Bronchial epithelial cell (primary cell): ENCODE results near the gene WNK4. TPM values are rescaled to one million over a fixed set of nuclear protein-coding genes. Genes with fewer than 3 reads are reported as not detected.
A peak's percentile ranks its signal among the peaks of the same experiment; 100 is the strongest.

Experiments
- DNase-seq: peaks from one replicate; pipeline ENCODE4 v3.0.0-alpha.2; 2010; ENCODE audit warnings: low read depth
- FAIRE-seq: peaks from 2 replicates; lab custom pipeline; 2011; peaks lifted over from hg19 to GRCh38; lab: Jason Lieb, UNC
- H3K27me3 ChIP-seq: 2 replicates; pipeline ENCODE4 v1.5.1; 2011; ENCODE audit warnings: low read length; ENCODE audit not compliant: control insufficient read depth, insufficient read depth
- H3K36me3 ChIP-seq: 2 replicates; pipeline ENCODE4 v1.5.1; 2011; ENCODE audit warnings: low read length; ENCODE audit not compliant: control insufficient read depth, insufficient read depth
- H3K4me3 ChIP-seq: 2 replicates; pipeline ENCODE4 v1.5.1; 2011; ENCODE audit warnings: mild to moderate bottlenecking, low read depth, low read length, control low read depth
- CTCF ChIP-seq: IDR thresholded peaks from 2 replicates; pipeline ENCODE4 v1.5.1; 2011; ENCODE audit warnings: mild to moderate bottlenecking, moderate library complexity, low read length, control low read depth, inconsistent platforms; ENCODE audit not compliant: insufficient read depth, severe bottlenecking
- total RNA-seq: library from RNA; depleted of rRNA; stranded (reverse); fragments of >200 nt; gene quantifications from 2 replicates; pipeline ENCODE4 v1.2.1, GENCODE V29; 2014

Gene WNK4
- total RNA-seq, 1 donor from 2014 or later = under 0.01 TPM

GRCh38 chr17:42775534-42776098, 4.8 kb upstream of the WNK4 start:
- no peak for FAIRE-seq
- TF ChIP-seq CTCF = no peak
- Histone ChIP-seq H3K4me3 (no peak overlapping the region), H3K27me3 (no peaks in the 10 kb centered on the region), H3K36me3 (peaks cover 14% of the 10 kb centered on the region)
- DNase-seq = no peak

DNA sequence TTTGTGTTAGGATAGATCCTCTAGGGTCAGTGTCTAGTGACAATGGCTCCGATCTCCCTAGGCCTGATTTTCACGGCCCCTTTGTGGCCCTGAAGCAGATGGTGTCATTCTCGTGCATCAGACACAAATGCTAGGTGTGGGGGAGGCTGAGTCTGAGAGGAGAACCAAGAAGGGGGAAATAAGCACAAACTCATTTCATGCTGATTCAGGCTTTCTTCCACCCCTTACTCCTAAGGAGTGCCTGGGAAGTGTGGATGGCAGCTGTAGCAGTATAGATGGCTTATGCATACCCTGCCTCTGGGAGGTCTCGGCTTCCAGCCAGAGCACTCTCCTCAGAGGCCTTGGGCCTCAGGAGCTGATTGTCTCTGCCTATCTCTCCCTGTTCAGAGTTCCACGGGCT, 1.8 kb upstream of the WNK4 start:
- DNase-seq = no peak

DNA sequence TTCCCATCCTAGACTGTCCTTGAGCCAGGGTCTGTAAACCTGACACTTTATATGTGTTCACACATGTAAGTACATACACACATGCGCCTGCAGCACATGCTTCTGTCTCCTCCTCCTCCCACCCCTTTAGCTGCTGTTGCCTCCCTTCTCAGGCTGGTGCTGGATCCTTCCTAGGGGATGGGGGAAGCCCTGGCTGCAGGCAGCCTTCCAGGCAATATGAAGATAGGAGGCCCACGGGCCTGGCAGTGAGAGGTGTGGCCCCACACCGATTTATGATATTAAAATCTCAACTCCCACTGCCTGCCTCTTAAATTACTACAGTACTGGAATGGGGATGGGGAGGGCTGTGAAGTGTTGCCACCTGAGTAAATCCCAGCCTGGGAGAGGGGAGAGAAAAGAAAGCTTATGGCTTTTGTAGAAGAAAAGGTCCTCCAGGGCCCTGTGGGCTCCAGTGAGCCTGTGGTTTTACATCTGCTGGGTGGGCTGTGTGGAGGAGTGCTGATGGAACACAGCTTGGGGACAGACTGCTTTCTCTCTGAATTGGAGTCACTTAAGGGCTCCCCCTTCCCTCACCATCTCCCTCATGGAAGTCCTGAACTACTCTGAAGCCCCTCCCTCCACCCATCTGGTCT, 990 bp upstream of the WNK4 start:
- peaks cover 14% of the 10 kb centered on the region for H3K36me3 ChIP-seq
- no peak overlapping the region for H3K4me3 ChIP-seq
- no peak for FAIRE-seq
- H3K27me3 ChIP-seq = peaks cover 6% of the 10 kb centered on the region
- no peak for DNase-seq
- no peak for TF ChIP-seq CTCF

More for the DNA sequence above, 1.8 kb upstream of the WNK4 start:
- Histone ChIP-seq H3K36me3 (peaks cover 14% of the 10 kb centered on the region), H3K4me3 (no peak overlapping the region), H3K27me3 (peaks cover 6% of the 10 kb centered on the region)
- TF ChIP-seq CTCF = no peak
- no peak for FAIRE-seq

DNA sequence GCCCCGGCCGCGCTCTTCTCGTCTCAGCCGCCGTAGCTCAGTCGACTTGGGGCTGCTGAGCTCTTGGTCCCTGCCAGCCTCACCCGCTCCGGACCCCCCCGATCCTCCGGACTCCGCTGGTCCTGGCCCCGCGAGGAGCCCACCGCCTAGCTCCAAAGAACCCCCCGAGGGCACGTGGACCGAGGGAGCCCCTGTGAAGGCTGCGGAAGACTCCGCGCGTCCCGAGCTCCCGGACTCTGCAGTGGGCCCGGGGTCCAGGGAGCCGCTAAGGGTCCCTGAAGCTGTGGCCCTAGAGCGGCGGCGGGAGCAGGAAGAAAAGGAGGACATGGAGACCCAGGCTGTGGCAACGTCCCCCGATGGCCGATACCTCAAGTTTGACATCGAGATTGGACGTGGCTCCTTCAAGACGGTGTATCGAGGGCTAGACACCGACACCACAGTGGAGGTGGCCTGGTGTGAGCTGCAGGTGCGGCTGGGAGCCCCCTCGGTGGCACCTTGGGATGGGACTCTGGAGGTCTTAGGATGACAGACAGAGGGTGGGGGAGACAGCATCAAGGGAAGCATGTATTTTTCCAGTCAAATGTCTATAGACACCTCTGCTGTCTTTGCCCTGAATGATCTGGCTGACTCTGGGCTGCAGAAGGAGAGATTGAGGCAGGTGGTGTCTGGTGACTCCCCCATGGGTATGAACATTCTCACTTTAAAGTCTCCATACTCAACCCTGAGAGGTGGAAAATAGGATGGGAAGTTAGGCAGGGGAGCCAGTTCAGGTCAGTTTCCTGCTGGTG, 635 bp downstream of the WNK4 start:
- Histone ChIP-seq H3K4me3 (peak overlapping the region; percentile 29), H3K36me3 (peaks cover 9% of the 10 kb centered on the region), H3K27me3 (peaks cover 6% of the 10 kb centered on the region)
- DNase-seq (no peak), FAIRE-seq (no peak)
- TF ChIP-seq CTCF = no peak

GRCh38 chr17:42781639-42782165, 1.3 kb downstream of the WNK4 start:
- TF ChIP-seq CTCF = no peak
- no peak for FAIRE-seq
- no peak overlapping the region for H3K4me3 ChIP-seq
- DNase-seq = no peak
- H3K27me3 ChIP-seq = peaks cover 6% of the 10 kb centered on the region
- peaks cover 8% of the 10 kb centered on the region for H3K36me3 ChIP-seq
